ENCODE results near the gene KLHL26.

DNA sequence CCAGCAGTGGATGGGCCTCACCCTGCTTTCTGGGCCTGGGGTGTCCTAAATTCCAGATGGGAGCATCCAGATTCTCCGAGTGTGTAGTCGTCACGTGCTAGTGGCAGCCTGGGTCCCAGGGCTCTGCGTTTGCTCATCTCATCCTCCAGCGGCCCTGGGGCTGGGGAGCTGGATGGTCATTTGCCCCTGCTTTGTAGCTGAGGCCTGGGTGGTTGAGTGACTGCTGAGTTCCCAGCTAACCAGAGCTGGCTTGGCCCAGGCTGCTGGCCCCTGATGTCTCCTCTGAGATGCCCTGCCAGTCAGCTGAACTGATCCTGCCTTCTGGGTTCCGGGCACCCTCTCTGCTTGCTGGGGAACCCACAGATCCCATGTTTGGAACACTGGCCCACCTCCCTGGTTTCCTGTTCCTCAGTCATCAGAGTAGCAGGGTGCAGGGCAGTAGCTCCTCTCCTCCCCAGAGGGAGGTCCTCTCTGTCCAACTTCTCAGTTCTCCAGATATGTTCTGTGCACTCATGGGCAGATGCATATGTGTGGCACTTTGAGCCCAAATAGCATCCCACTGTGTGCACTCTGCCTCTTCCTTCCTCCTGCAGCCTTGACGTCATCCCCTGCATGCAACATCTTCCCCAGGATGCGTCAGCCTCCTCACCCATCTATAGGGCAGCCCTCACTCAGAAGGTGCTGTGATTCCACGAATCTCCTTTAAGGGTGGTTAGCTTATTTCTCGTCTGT, 24.3 kb downstream of the KLHL26 start:
- TF ChIP-seq, protein P1, sequence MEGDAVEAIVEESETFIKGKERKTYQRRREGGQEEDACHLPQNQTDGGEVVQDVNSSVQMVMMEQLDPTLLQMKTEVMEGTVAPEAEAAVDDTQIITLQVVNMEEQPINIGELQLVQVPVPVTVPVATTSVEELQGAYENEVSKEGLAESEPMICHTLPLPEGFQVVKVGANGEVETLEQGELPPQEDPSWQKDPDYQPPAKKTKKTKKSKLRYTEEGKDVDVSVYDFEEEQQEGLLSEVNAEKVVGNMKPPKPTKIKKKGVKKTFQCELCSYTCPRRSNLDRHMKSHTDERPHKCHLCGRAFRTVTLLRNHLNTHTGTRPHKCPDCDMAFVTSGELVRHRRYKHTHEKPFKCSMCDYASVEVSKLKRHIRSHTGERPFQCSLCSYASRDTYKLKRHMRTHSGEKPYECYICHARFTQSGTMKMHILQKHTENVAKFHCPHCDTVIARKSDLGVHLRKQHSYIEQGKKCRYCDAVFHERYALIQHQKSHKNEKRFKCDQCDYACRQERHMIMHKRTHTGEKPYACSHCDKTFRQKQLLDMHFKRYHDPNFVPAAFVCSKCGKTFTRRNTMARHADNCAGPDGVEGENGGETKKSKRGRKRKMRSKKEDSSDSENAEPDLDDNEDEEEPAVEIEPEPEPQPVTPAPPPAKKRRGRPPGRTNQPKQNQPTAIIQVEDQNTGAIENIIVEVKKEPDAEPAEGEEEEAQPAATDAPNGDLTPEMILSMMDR (IDR thresholded peaks at IDR 0.05) = no peak
- TF ChIP-seq POLR2A (IDR thresholded peaks at IDR 0.05) = no peak
- no peak for TF ChIP-seq POLR2AphosphoS5 (IDR thresholded peaks at IDR 0.05; ENCODE audit: insufficient read depth in 1 of 2, low read depth in 1 of 2)

Data from vagina (tissue), 2 donors.